HepG2 (cell line): ENCODE data around the gene DAB2IP. TPM values are rescaled to one million over a fixed set of nuclear protein-coding genes. Genes with fewer than 3 reads are reported as not detected.

Source experiments
- ATAC-seq: fragments of 200-7000 bp; cut with Tn5 transposase; 3 replicates; pipeline ENCODE4 v1.9.1; 2020; ENCODE audit warnings: mild to moderate bottlenecking, moderate library complexity
- BruUV-seq: library from RNA; stranded (reverse); fragments of 400-500 nt; replicated peaks from 2 replicates; lab custom pipeline; 2021; lab: Mats Ljungman, UMichigan
- CTCF ChIA-PET: fragments of 300-600 bp; formaldehyde crosslinking; extraction: SDS; loops from one replicate; lab custom pipeline; 2021; ENCODE audit warnings: low total read pairs, inconsistent platforms, low intra/inter-chr PET ratio; lab: Yijun Ruan, JAX
- POLR2A ChIA-PET: fragments of 350-600 bp; sonication (Branson Sonifier 250); formaldehyde crosslinking; loops from one replicate; lab custom pipeline; 2020; ENCODE audit warnings: antibody characterized with exemption, inconsistent platforms; lab: Yijun Ruan, JAX
- DNase-seq: peaks from one replicate; pipeline ENCODE4 v3.0.0-alpha.2; 2015; ENCODE audit warnings: low spot score
- FAIRE-seq: peaks from 3 replicates; lab custom pipeline; 2011; peaks lifted over from hg19 to GRCh38; lab: Jason Lieb, UNC
- H2AFZ ChIP-seq: one replicate; pipeline ENCODE4 v1.6.1; 2011; ENCODE audit warnings: low read length, inconsistent platforms
- H3K27ac ChIP-seq: fragments of 300-600 bp; 3 replicates; pipeline ENCODE4 v1.8.0; 2011; ENCODE audit warnings: mixed run types, mild to moderate bottlenecking, mixed read lengths, low read length, inconsistent platforms; ENCODE audit not compliant: insufficient read depth; ENCODE audit errors: extremely low read length
- H3K27me3 ChIP-seq, 2 experiments: fragments of 200-600 bp in 1 of 2; 2 replicates in 1 of 2; 3 replicates in 1 of 2; pipeline versions ENCODE4 v1.6.0 to v1.8.0; 2011; ENCODE audit warnings: low read length in 2 of 2, mild to moderate bottlenecking in 2 of 2, moderate library complexity in 2 of 2, inconsistent platforms in 1 of 2; ENCODE audit not compliant: insufficient read depth in 2 of 2, control insufficient read depth in 1 of 2
- H3K36me3 ChIP-seq, 2 experiments: fragments of 200-600 bp in 1 of 2; replicated peaks in 1 of 2; 2 replicates in 1 of 2; 3 replicates in 1 of 2; pipeline versions ENCODE4 v1.5.1 to v1.8.0; 2011; ENCODE audit warnings: low read length in 2 of 2, inconsistent platforms in 1 of 2; ENCODE audit not compliant: insufficient read depth in 2 of 2, control insufficient read depth in 1 of 2
- H3K4me1 ChIP-seq: 2 replicates; pipeline ENCODE4 v1.5.1; 2012; ENCODE audit warnings: low read length, inconsistent platforms; ENCODE audit not compliant: insufficient read depth
- H3K4me2 ChIP-seq: 2 replicates; pipeline ENCODE4 v1.6.0; 2011; ENCODE audit warnings: low read depth, low read length, inconsistent platforms
- H3K4me3 ChIP-seq, 3 experiments: fragments of 200-600 bp in 1 of 3; sonication (generic), shearing (Covaris generic) in 1 of 3; replicated peaks in 1 of 3; 2 replicates each; pipeline ENCODE4 v1.5.1; 2011 to 2016; ENCODE audit warnings: low read length in 3 of 3, inconsistent platforms in 2 of 3, low read depth in 2 of 3, mild to moderate bottlenecking in 2 of 3, control low read depth in 1 of 3, mixed read lengths in 1 of 3; ENCODE audit not compliant: insufficient read depth in 1 of 3
- H3K79me2 ChIP-seq: one replicate; pipeline ENCODE4 v1.6.1; 2011; ENCODE audit warnings: low read length, inconsistent platforms; ENCODE audit not compliant: insufficient read depth
- H3K9ac ChIP-seq: 2 replicates; pipeline ENCODE4 v1.6.0; 2011; ENCODE audit warnings: mild to moderate bottlenecking, low read depth, low read length, inconsistent platforms; ENCODE audit not compliant: insufficient read depth
- H3K9me3 ChIP-seq: 2 replicates; pipeline ENCODE4 v1.5.1; 2012; ENCODE audit warnings: mild to moderate bottlenecking, low read length
- H4K20me1 ChIP-seq: 2 replicates; pipeline ENCODE4 v1.6.0; 2011; ENCODE audit warnings: inconsistent platforms, mild to moderate bottlenecking, low read length, moderate library complexity; ENCODE audit not compliant: insufficient read depth
- KDM2A ChIP-seq: sonication (generic); formaldehyde crosslinking; IDR thresholded peaks from 2 replicates; pipeline ENCODE4 v1.4.0; 2020; ENCODE audit warnings: low read depth, missing genetic modification reagents, borderline replicate concordance
- KMT2A ChIP-seq: sonication (generic); formaldehyde crosslinking; IDR thresholded peaks from 2 replicates; pipeline ENCODE4 v1.4.0; 2020; ENCODE audit warnings: missing genetic modification reagents
- TRIM24 ChIP-seq: sonication (generic); formaldehyde crosslinking; IDR thresholded peaks from 2 replicates; pipeline ENCODE4 v1.8.0; 2022; ENCODE audit warnings: mild to moderate bottlenecking, missing genetic modification reagents
- TSC22D2 ChIP-seq: sonication (generic); formaldehyde crosslinking; IDR thresholded peaks from 2 replicates; pipeline ENCODE4 v1.5.1; 2020; ENCODE audit warnings: missing genetic modification reagents, mild to moderate bottlenecking, borderline replicate concordance
- ZNF660 ChIP-seq: sonication (generic); formaldehyde crosslinking; IDR thresholded peaks from 2 replicates; pipeline ENCODE4 v1.5.1; 2020; ENCODE audit warnings: mild to moderate bottlenecking, low read depth, missing genetic modification reagents, borderline replicate concordance
- WGBS: methylation state at CpG from one replicate; pipeline ENCODE4 v1.1.6; 2017; ENCODE audit warnings: low lambda C conversion rate; 5-methylcytosine and 5-hydroxymethylcytosine counted together
- in situ Hi-C: cut with HindIII; loops from 2 replicates; pipeline ENCODE4 v1.10.0; 2017; ENCODE audit warnings: low pct_unique_long_range_greater_than_20kb; ENCODE audit not compliant: extremely low pct_ligation_motif_present
- intact Hi-C: fragments of 100-400 bp; cut with micrococcal nuclease; formaldehyde crosslinking; loops from one replicate; pipeline ENCODE4 v1.10.0; 2022; ENCODE audit not compliant: unreplicated experiment
- polyA plus RNA-seq, 8 experiments: library from polyadenylated mRNA; depleted of rRNA in 3 of 8; stranded (reverse) in 7 of 8; unstranded in 1 of 8; fragments of >200 nt; fragmentation: Illumina TruSeq in 4 of 8; extraction: Trizol in 4 of 8; gene quantifications; 2 replicates each; pipeline versions ENCODE4 v1.2.1 to v1.2.3, GENCODE V29; 2011 to 2016; ENCODE audit warnings: low read depth in 4 of 8, missing spikeins in 1 of 8, mixed read lengths in 1 of 8; ENCODE audit not compliant: insufficient read depth in 1 of 8
- total RNA-seq, 5 experiments: library from RNA; depleted of rRNA; stranded (reverse); fragments of >200 nt; fragmentation: Illumina TruSeq; extraction: Trizol; gene quantifications; 2 replicates each; pipeline ENCODE4 v1.2.3, GENCODE V29; 2016; ENCODE audit warnings: low read depth in 1 of 5
- TF ChIP-seq, protein P1 (sequence below): sonication (generic); formaldehyde crosslinking; IDR thresholded peaks from 2 replicates; pipeline ENCODE4 v1.8.1; 2023; ENCODE audit warnings: mild to moderate bottlenecking, missing genetic modification reagents, borderline replicate concordance
- TF ChIP-seq, protein P2 (sequence below): sonication (generic); formaldehyde crosslinking; IDR thresholded peaks from 2 replicates; pipeline ENCODE4 v1.8.0; 2022; ENCODE audit warnings: mild to moderate bottlenecking, missing genetic modification reagents

DAB2IP gene
- total and polyA plus RNA-seq, 2 of the 13 experiments (the other 11 are each of a cell fraction or from before 2014, with no cell fraction given), result 25.3 to 37.9 TPM

DNA sequence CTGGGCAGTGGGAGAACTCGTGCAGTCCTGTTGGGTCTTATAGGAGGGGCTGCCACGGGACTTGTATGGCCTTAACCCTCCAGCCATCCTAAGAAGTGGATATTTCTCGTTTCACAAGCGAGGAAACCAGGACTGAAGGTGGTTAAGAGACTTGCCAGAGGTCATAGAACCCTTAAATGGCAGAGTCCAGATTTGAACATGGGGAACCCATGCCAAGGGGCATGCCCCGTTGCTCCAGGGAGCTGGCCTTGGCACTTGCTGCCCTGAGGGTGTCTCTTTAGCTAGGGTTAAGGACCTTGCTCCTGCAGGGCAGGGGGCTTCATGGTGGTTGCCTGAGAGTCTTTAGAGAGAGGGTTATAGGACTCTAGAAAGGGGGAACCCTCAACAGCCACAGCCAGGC, 63.4 kb downstream of the DAB2IP start (continued):
- TF ChIP-seq, protein P1, sequence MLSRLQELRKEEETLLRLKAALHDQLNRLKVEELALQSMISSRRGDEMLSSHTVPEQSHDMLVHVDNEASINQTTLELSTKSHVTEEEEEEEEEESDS (CRISPR knock-in tag), result no peak
- TF ChIP-seq TSC22D2 (CRISPR knock-in tag) (no peak), ZNF660 (CRISPR knock-in tag) (no peak), KDM2A (no peak), TRIM24 (CRISPR knock-in tag) (no peak), KMT2A (CRISPR knock-in tag) (no peak)

DNA sequence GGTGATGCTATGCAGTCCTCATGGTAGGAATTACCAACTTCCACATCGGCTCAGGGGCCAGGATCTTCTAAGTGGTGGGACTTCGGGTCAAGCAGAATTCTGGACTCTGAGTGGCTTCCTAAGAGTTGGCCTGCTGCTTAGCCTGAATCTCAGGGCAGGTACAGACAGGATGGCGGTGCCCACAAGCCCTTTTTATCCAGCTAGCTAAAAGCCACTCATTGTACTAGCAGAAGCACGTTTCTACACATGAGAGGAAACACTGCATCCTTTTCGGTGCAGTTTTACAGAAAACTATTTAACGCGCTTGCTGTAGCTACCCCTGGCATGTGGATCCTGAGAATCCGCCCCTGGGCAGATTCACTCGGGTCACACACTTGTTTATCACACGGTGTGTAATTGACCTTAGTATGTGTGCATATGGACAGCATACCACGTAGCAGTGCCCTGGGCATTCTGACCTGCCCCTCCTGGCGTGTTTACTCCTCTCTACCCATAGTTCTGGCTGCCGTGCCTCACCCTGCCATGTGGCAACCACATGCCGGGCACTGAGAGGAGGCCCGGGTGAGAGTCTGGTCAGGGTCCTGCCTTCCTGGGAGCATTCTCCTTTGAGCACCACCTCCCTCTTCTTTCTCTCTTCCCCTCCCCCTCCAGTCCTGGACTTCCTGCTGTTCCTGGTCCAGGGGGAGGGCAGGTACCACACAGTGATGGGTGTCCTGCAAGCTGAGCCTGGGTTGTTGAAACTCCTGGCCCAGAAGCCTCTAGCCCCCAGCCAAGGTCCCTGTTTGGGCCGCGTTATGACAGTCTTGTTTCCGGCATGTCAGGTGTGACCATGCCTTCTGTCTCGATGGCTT, 65.9 kb downstream of the DAB2IP start:
- no peak overlapping the region for H3K9ac ChIP-seq
- WGBS, result 87% methylated on average over 14 of the region's 19 CpGs
- no peaks in the 10 kb centered on the region for H4K20me1 ChIP-seq
- H3K27me3 ChIP-seq, result no peaks in the 10 kb centered on the region
- H3K4me2 ChIP-seq, result no peak overlapping the region
- no peaks in the 10 kb centered on the region for H3K9me3 ChIP-seq
- H3K4me1 ChIP-seq, result peaks cover 6% of the 10 kb centered on the region; the same call in 1 of the 2 replicates
- no TSS peak for BruUV-seq
- ChIA-PET CTCF (no interaction called here), POLR2A (no interaction called here)
- no peak for ATAC-seq
- intact Hi-C loops, result no loop called here
- no peak overlapping the region for H2AFZ ChIP-seq
- TF ChIP-seq, protein P2, sequence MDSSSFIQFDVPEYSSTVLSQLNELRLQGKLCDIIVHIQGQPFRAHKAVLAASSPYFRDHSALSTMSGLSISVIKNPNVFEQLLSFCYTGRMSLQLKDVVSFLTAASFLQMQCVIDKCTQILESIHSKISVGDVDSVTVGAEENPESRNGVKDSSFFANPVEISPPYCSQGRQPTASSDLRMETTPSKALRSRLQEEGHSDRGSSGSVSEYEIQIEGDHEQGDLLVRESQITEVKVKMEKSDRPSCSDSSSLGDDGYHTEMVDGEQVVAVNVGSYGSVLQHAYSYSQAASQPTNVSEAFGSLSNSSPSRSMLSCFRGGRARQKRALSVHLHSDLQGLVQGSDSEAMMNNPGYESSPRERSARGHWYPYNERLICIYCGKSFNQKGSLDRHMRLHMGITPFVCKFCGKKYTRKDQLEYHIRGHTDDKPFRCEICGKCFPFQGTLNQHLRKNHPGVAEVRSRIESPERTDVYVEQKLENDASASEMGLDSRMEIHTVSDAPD (CRISPR knock-in tag), result no peak
- TF ChIP-seq KMT2A (CRISPR knock-in tag), result no peak
- in situ Hi-C loops, result no loop called here
- H3K79me2 ChIP-seq, result no peaks in the 10 kb centered on the region
- H3K27ac ChIP-seq, result no peak overlapping the region
- no peak for FAIRE-seq
- DNase-seq, result no peak
- H3K36me3 ChIP-seq, result no peaks in the 10 kb centered on the region
- H3K4me3 ChIP-seq, result no peak overlapping the region
